Karpas-422 (cell line): ENCODE data around the gene GPX2. TPM values are rescaled to one million over a fixed set of nuclear protein-coding genes. Genes with fewer than 3 reads are reported as not detected.

Experiments
- DNase-seq: peaks from one replicate; pipeline ENCODE4 v3.0.0-alpha.2; 2015
- H2AFZ ChIP-seq: fragments of 200-600 bp; sonication (generic); 2 replicates; pipeline ENCODE4 v1.6.1; 2014; ENCODE audit warnings: antibody characterized with exemption, low read length, mixed read lengths
- H3K27ac ChIP-seq: fragments of 200-600 bp; sonication (generic); 2 replicates; pipeline ENCODE4 v1.5.1; 2014; ENCODE audit warnings: mild to moderate bottlenecking, low read length, moderate library complexity
- H3K27me3 ChIP-seq: fragments of 200-600 bp; sonication (generic); 2 replicates; pipeline ENCODE4 v1.6.1; 2014; ENCODE audit warnings: low read length, mixed read lengths
- H3K36me3 ChIP-seq: fragments of 200-600 bp; sonication (generic); 2 replicates; pipeline ENCODE4 v1.6.1; 2014; ENCODE audit warnings: low read length, mixed read lengths; ENCODE audit not compliant: insufficient read depth
- H3K4me1 ChIP-seq: fragments of 200-600 bp; sonication (generic); 2 replicates; pipeline ENCODE4 v1.6.1; 2014; ENCODE audit warnings: mild to moderate bottlenecking, low read length, mixed read lengths
- H3K4me2 ChIP-seq: fragments of 200-600 bp; sonication (generic); 2 replicates; pipeline ENCODE4 v1.6.1; 2014; ENCODE audit warnings: low read length, low read depth, mild to moderate bottlenecking; ENCODE audit not compliant: poor library complexity, severe bottlenecking
- H3K4me3 ChIP-seq: fragments of 200-600 bp; sonication (generic); 2 replicates; pipeline ENCODE4 v1.5.1; 2014; ENCODE audit warnings: mild to moderate bottlenecking, antibody characterized with exemption, low read length, mixed read lengths
- H3K79me2 ChIP-seq: fragments of 200-600 bp; sonication (generic); 2 replicates; pipeline ENCODE4 v1.6.1; 2014; ENCODE audit warnings: mild to moderate bottlenecking, low read length, mixed read lengths
- H3K9ac ChIP-seq: fragments of 200-600 bp; sonication (generic); 2 replicates; pipeline ENCODE4 v1.6.0; 2014; ENCODE audit warnings: low read length
- H3K9me2 ChIP-seq: fragments of 200-600 bp; sonication (generic), shearing (Covaris generic); replicated peaks from 2 replicates; pipeline ENCODE4 v1.6.0; 2014; ENCODE audit warnings: mild to moderate bottlenecking, low read length, moderate library complexity; ENCODE audit not compliant: insufficient read depth
- H3K9me3 ChIP-seq: fragments of 300-700, 200-600 bp; sonication (generic); 2 replicates; pipeline ENCODE4 v1.6.1; 2014; ENCODE audit warnings: low read length, mixed read lengths
- H4K20me1 ChIP-seq: fragments of 200-600 bp; sonication (generic); 2 replicates; pipeline ENCODE4 v1.6.1; 2014; ENCODE audit warnings: mild to moderate bottlenecking, antibody characterized with exemption, low read length, low read depth; ENCODE audit not compliant: insufficient read depth
- total RNA-seq: library from RNA; depleted of rRNA; stranded (reverse); fragments of >200 nt; shearing (Covaris generic); gene quantifications from 2 replicates; pipeline ENCODE4 v1.2.3, GENCODE V29; 2014; ENCODE audit warnings: low replicate concordance

The GPX2 gene
- total RNA-seq, 1 experiment from 2014 or later, result not detected

GRCh38 chr14:64940336-64940910 lies 2.1 kb downstream of the GPX2 start:
- H3K36me3 ChIP-seq, result peaks cover 21% of the 10 kb centered on the region; the same call in 1 of the 2 replicates
- H3K4me2 ChIP-seq, result no peak overlapping the region
- H3K4me1 ChIP-seq, result no peaks in the 10 kb centered on the region
- H3K9me2 ChIP-seq, result no peaks in the 10 kb centered on the region
- peaks cover 29% of the 10 kb centered on the region; the same call in 1 of the 2 replicates for H3K79me2 ChIP-seq
- H3K4me3 ChIP-seq, result no peak overlapping the region
- no peak for DNase-seq
- H3K27me3 ChIP-seq, result no peaks in the 10 kb centered on the region
- H4K20me1 ChIP-seq, result no peaks in the 10 kb centered on the region
- no peak overlapping the region for H2AFZ ChIP-seq
- no peaks in the 10 kb centered on the region for H3K9me3 ChIP-seq
- no peak overlapping the region for H3K27ac ChIP-seq
- no peak overlapping the region for H3K9ac ChIP-seq

DNA sequence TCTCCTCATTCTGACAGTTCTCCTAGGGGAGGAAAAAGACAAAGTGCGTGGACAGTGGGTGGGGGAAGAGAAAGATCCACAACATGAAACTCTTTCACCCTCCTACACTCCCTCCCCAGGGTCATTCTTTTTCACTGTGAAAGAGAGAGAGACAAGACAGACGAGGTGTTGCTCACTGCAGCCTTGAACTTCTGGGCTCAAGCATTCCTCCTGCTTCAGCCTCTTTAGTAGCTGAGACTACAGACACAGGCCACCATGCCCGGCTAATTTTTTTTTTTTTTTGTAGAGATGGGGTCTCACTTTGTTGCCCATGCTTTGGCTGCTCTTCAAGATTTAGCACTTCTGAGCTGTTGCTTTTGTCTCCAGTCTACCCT lies 2.7 kb downstream of the GPX2 start:
- Histone ChIP-seq H3K27me3 (no peaks in the 10 kb centered on the region), H2AFZ (no peak overlapping the region), H3K79me2 (peaks cover 32% of the 10 kb centered on the region), H4K20me1 (no peaks in the 10 kb centered on the region), H3K9me2 (no peaks in the 10 kb centered on the region), H3K9me3 (no peaks in the 10 kb centered on the region), H3K4me2 (no peak overlapping the region), H3K36me3 (peaks cover 23% of the 10 kb centered on the region; the same call in 1 of the 2 replicates), H3K9ac (no peak overlapping the region), H3K27ac (no peak overlapping the region), H3K4me3 (no peak overlapping the region), H3K4me1 (no peaks in the 10 kb centered on the region)
- no peak for DNase-seq

DNA sequence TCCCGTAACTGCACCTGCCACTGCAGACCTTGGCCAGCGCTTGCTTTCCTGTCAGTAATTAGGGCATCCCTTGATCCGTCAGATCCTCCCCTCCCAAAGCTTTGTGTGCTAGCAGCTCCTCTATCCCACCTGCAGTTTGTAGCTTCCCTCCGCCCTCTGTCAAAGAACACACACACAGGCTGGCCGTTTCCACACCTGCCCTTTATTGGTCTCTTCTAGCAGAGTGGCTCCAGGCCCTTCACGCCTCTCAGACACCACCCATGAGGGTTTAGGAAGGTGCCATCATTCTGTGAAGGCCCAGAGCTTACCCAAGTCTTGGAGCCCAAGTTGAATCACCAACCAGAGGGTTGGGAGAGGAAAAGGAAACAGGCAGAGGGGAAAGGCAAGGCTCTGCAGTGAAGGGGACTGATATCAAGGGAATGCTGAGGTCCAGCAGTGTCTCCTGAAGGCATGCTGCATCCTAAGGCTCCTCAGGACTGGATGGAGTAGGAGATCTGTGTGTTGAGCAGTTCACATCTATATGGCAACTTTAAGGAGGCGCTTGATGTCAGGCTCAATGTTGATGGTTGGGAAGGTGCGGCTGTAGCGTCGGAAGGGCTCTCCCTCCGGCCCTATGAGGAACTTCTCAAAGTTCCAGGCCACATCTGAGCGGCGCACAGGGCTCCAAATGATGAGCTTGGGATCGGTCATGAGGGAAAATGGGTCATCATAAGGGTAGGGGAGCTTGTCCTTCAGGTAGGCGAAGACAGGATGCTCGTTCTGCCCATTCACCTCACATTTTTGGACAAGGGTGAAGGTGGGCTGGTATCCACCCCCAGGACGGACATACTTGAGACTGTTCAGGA lies 3.4 kb downstream of the GPX2 start:
- H3K4me2 ChIP-seq, result no peak overlapping the region
- no peak overlapping the region for H3K4me3 ChIP-seq
- no peaks in the 10 kb centered on the region for H4K20me1 ChIP-seq
- no peak overlapping the region for H3K9ac ChIP-seq
- no peaks in the 10 kb centered on the region for H3K9me3 ChIP-seq
- H3K36me3 ChIP-seq, result peaks cover 29% of the 10 kb centered on the region; the same call in 1 of the 2 replicates
- no peak overlapping the region for H3K27ac ChIP-seq
- no peak for DNase-seq
- H3K9me2 ChIP-seq, result no peaks in the 10 kb centered on the region
- no peaks in the 10 kb centered on the region for H3K27me3 ChIP-seq
- peaks cover 38% of the 10 kb centered on the region for H3K79me2 ChIP-seq
- no peaks in the 10 kb centered on the region for H3K4me1 ChIP-seq
- no peak overlapping the region for H2AFZ ChIP-seq

DNA sequence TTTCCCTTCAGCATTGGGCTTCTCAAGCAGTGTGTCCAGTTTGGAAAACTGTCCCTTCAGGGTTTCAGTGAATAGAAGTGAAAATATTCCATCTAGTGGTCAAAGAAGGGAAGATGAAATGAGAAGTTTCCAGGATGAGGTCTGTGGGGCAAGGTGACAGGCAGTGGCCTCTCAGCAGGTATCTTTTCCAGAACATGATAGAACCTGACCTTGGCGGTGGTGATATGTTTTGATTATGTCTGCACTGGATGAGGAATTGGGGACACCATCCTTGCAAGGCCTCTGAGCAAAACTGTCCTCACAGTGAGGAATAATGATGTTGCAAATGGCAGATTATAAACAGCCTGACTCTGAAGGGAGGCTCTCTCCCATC lies 4.7 kb downstream of the GPX2 start:
- Histone ChIP-seq H3K4me2 (no peak overlapping the region), H3K79me2 (peaks cover 52% of the 10 kb centered on the region), H3K9ac (no peak overlapping the region), H4K20me1 (no peaks in the 10 kb centered on the region; the same call in 1 of the 2 replicates), H3K27ac (no peak overlapping the region), H3K4me3 (no peak overlapping the region), H3K9me2 (no peaks in the 10 kb centered on the region), H3K36me3 (peaks cover 43% of the 10 kb centered on the region), H3K9me3 (no peaks in the 10 kb centered on the region), H2AFZ (no peak overlapping the region), H3K27me3 (no peaks in the 10 kb centered on the region), H3K4me1 (no peaks in the 10 kb centered on the region)
- DNase-seq, result no peak

DNA sequence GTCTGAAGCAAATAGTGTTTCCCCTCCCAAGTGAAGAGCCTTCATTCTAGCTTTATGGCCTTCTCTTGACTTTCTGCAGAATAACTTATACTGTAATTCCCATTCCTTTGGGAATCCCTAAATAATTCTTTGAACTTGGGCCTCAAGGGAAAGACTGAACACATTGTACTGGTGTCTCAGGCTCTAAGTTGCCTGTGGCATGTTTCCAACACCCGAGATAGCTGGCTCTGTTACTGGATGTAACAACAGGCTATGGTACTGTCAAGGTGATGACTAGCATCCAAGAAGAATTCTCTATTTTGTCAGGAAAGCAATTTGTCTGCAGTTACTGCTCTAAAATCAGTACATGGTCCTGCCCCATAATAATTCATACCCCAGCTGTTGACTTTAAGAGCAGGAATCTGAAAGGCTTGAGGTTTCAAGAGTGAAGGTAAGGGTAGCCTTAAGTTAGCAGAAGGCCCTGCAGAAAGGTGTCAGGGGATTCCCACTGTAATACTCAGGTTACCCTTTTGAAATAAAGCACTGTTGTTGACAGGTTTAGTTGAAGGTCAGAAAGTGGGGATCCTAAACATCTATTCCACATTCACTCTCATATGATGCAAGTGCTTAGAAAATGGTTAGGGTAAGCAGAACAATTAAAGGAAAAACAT lies 5.2 kb downstream of the GPX2 start:
- no peaks in the 10 kb centered on the region for H3K4me1 ChIP-seq
- H3K4me2 ChIP-seq, result no peak overlapping the region
- peaks cover 48% of the 10 kb centered on the region for H3K36me3 ChIP-seq
- no peaks in the 10 kb centered on the region for H3K27me3 ChIP-seq
- no peak overlapping the region for H3K27ac ChIP-seq
- no peaks in the 10 kb centered on the region; the same call in 1 of the 2 replicates for H4K20me1 ChIP-seq
- DNase-seq, result no peak
- H3K9ac ChIP-seq, result no peak overlapping the region
- H3K9me2 ChIP-seq, result no peaks in the 10 kb centered on the region
- no peak overlapping the region for H2AFZ ChIP-seq
- no peak overlapping the region for H3K4me3 ChIP-seq
- peaks cover 57% of the 10 kb centered on the region for H3K79me2 ChIP-seq
- no peaks in the 10 kb centered on the region for H3K9me3 ChIP-seq

- no peak overlapping the region for H3K4me2 ChIP-seq
- H3K9me2 ChIP-seq, result no peaks in the 10 kb centered on the region
- H4K20me1 ChIP-seq, result peaks cover 6% of the 10 kb centered on the region; the same call in 1 of the 2 replicates
- peaks cover 61% of the 10 kb centered on the region for H3K36me3 ChIP-seq
- peaks cover 75% of the 10 kb centered on the region for H3K79me2 ChIP-seq
- no peak for DNase-seq
- no peaks in the 10 kb centered on the region for H3K27me3 ChIP-seq
- no peak overlapping the region for H2AFZ ChIP-seq
- H3K9me3 ChIP-seq, result no peaks in the 10 kb centered on the region
- H3K27ac ChIP-seq, result no peak overlapping the region
- no peaks in the 10 kb centered on the region for H3K4me1 ChIP-seq
- H3K4me3 ChIP-seq, result no peak overlapping the region
- H3K9ac ChIP-seq, result no peak overlapping the region
These were observed 7.0 kb downstream of the GPX2 start for GRCh38 chr14:64935508-64935907.

GRCh38 chr14:64934338-64934929 lies 8.1 kb downstream of the GPX2 start:
- no peaks in the 10 kb centered on the region for H3K9me2 ChIP-seq
- no peak overlapping the region for H2AFZ ChIP-seq
- H3K27me3 ChIP-seq, result no peaks in the 10 kb centered on the region
- H3K36me3 ChIP-seq, result peaks cover 72% of the 10 kb centered on the region
- no peaks in the 10 kb centered on the region for H3K4me1 ChIP-seq
- H4K20me1 ChIP-seq, result peaks cover 6% of the 10 kb centered on the region; the same call in 1 of the 2 replicates
- H3K9me3 ChIP-seq, result no peaks in the 10 kb centered on the region
- H3K79me2 ChIP-seq, result peaks cover 86% of the 10 kb centered on the region
- no peak for DNase-seq
- H3K9ac ChIP-seq, result no peak overlapping the region
- H3K4me2 ChIP-seq, result no peak overlapping the region
- H3K4me3 ChIP-seq, result no peak overlapping the region
- no peak overlapping the region for H3K27ac ChIP-seq

- H3K4me1 ChIP-seq, result no peaks in the 10 kb centered on the region
- H2AFZ ChIP-seq, result no peak overlapping the region
- H3K36me3 ChIP-seq, result peaks cover 91% of the 10 kb centered on the region
- DNase-seq, result no peak
- peaks cover 6% of the 10 kb centered on the region for H4K20me1 ChIP-seq
- no peaks in the 10 kb centered on the region for H3K9me2 ChIP-seq
- H3K27me3 ChIP-seq, result no peaks in the 10 kb centered on the region
- H3K79me2 ChIP-seq, result peaks cover 96% of the 10 kb centered on the region
- no peak overlapping the region for H3K9ac ChIP-seq
- no peaks in the 10 kb centered on the region for H3K9me3 ChIP-seq
- no peak overlapping the region for H3K27ac ChIP-seq
- H3K4me2 ChIP-seq, result no peak overlapping the region
- H3K4me3 ChIP-seq, result no peak overlapping the region
These were observed 10.3 kb downstream of the GPX2 start for GRCh38 chr14:64932231-64932630.
